Peyer's patch (tissue), 4 donors: ENCODE measurements around the gene DDX41. TPM values are rescaled to one million over a fixed set of nuclear protein-coding genes. Genes with fewer than 3 reads are reported as not detected.
A peak's percentile ranks its signal among the peaks of the same experiment; 100 is the strongest.

Source experiments
- DNase-seq, 3 donors: peaks; one replicate each; pipeline ENCODE4 v3.0.0-alpha.2; 2017 to 2019
- H3K27ac ChIP-seq, 4 donors: fragments of 200-600 bp; sonication (generic); one replicate each; pipeline ENCODE4 v1.5.1; 2016 to 2019
- H3K27me3 ChIP-seq, 2 donors: fragments of 200-600 bp; sonication (generic); one replicate each; pipeline ENCODE4 v1.5.1; 2019
- H3K36me3 ChIP-seq, 3 donors: fragments of 200-600 bp; sonication (generic); one replicate each; pipeline ENCODE4 v1.5.1; 2016 to 2019
- H3K4me1 ChIP-seq, 4 donors: fragments of 200-600 bp; sonication (generic); one replicate each; pipeline ENCODE4 v1.5.1; 2016 to 2019
- H3K4me3 ChIP-seq, 4 donors: fragments of 200-600 bp; sonication (generic); 1 replicate in 3 of 4; 2 replicates in 1 of 4; pipeline ENCODE4 v1.5.1; 2016 to 2019; ENCODE audit warnings: mild to moderate bottlenecking in 1 of 4
- H3K9me3 ChIP-seq, 4 donors: fragments of 200-600 bp; sonication (generic); one replicate each; pipeline ENCODE4 v1.5.1; 2016 to 2019; ENCODE audit warnings: mild to moderate bottlenecking in 1 of 4
- POLR2A ChIP-seq, 2 donors: fragments of 450-650 bp; IDR thresholded peaks; one replicate each; pipeline ENCODE4 v1.5.1; 2017; ENCODE audit warnings: antibody characterized with exemption in 2 of 2, mild to moderate bottlenecking in 2 of 2, moderate library complexity in 2 of 2
- total RNA-seq, 4 donors: library from RNA; depleted of rRNA; stranded (reverse); fragments of >200 nt; gene quantifications; one replicate each; pipeline ENCODE4 v1.1.0, GENCODE V29; 2016
- TF ChIP-seq, protein P1 (sequence below), 6 experiments: fragments of 450-650 bp in 4 of 6; fragments of 200-600 bp in 2 of 6; sonication (generic) in 1 of 6; IDR thresholded peaks; one replicate each; pipeline ENCODE4 v1.5.1; 2017 to 2019; ENCODE audit warnings: antibody characterized with exemption in 6 of 6, mild to moderate bottlenecking in 3 of 6, moderate library complexity in 1 of 6

DDX41 gene
- total RNA-seq, 4 donors from 2014 or later, result 103 to 168 (median 118) TPM

DNA sequence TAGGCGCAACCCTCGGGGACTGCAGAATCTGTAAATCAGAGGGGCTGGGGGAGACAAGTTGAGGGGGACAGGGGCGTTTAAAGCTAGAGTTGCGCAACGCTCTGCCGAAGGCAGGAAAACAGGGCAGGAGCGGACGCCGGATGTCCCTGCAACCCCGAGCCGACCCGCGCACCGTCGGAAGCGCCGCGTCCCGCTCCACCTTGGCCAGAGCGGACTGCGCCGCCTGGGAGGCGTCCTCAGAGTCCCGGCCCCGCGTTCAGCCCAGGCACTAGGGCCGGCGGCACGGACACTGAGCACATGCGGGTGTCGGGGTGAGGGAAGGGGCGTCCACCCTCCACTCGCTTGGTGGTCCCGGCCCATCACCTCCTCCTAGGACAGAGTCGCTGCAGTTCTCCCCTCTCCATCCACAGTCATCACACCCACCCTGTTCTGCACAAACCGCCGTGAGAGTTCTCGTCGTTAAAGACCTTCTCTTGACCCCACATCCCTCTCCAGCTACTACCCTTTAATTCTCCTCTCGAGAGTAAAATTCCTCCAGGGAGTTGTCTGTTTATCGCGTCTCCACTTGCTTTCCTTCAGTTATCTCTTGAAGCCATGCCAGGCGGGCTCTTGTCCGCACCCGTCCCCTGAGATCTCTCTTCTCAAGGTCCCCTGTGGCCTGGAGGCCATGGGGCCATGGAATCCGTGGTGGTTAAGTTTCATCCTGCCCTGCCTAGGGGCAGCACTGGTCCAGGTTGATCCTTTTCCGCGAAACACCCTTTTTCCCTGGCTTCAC lies 18.6 kb downstream of the DDX41 start:
- Histone ChIP-seq H3K9me3 (no peaks in the 10 kb centered on the region), H3K4me3 (peak overlapping the region; percentile 49 to 81 (median 69)), H3K36me3 (no peaks in the 10 kb centered on the region), H3K27ac (peak overlapping the region in 3 of 4 donors; percentile 87 to 91 (median 90)), H3K4me1 (peaks cover 7 to 44% (median 30%) of the 10 kb centered on the region in 4 donors), H3K27me3 (no peaks in the 10 kb centered on the region)
- TF ChIP-seq POLR2A (IDR thresholded peaks at IDR 0.05), result no peak
- TF ChIP-seq, protein P1, sequence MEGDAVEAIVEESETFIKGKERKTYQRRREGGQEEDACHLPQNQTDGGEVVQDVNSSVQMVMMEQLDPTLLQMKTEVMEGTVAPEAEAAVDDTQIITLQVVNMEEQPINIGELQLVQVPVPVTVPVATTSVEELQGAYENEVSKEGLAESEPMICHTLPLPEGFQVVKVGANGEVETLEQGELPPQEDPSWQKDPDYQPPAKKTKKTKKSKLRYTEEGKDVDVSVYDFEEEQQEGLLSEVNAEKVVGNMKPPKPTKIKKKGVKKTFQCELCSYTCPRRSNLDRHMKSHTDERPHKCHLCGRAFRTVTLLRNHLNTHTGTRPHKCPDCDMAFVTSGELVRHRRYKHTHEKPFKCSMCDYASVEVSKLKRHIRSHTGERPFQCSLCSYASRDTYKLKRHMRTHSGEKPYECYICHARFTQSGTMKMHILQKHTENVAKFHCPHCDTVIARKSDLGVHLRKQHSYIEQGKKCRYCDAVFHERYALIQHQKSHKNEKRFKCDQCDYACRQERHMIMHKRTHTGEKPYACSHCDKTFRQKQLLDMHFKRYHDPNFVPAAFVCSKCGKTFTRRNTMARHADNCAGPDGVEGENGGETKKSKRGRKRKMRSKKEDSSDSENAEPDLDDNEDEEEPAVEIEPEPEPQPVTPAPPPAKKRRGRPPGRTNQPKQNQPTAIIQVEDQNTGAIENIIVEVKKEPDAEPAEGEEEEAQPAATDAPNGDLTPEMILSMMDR (IDR thresholded peaks at IDR 0.05), result no peak
- DNase-seq, result peak in 1 of 3 donors; percentile 68

DNA sequence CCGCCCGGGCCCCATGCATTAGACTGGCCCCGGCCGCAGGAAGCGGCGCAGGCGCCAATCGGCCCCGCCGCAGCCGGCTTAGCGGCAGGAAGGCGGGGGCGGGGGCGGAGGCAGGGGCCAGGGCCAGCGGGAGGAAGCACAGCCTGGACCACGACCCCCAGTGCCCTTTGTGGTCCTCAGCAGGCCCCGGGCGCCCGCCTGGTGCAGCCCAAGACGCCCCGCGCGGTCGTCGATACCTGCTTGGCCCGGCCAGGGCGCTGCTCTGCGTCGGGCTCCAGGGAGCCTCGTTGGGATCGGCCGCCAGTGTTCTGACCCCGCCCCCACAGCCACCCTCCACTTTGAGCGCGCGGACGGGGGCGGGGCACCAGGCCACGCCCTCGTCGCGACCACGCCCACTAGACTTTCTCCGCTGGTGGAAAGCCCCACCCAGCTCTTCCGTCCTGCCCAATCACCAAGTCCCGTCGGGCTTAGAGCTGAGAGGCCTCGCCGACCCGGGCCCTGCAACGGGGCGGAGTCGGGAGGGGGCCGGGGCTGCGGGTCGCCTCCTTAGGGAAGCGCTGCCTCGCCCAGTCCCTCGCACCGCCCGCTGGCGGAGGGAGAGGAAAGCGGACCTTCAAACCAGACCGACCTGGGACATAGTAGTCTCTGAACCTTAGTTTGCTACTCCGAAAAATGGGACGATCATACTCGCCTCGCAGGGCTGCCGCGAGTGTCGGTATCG lies 19.3 kb downstream of the DDX41 start, which contains the start of gene PDLIM7:
PDLIM7 (minus strand) TSS at position 313 of the 721 bp plus-strand sequence. CDS start 1,092 bp downstream, outside the sequence.
- TF ChIP-seq POLR2A (IDR thresholded peaks at IDR 0.05), result peak; percentile 81 to 94
- TF ChIP-seq, protein P1 (IDR thresholded peaks at IDR 0.05), result peak in 2 of 6 experiments; percentile 19
- Histone ChIP-seq H3K4me3 (peak within 1 kb of the TSS; percentile 49 to 81 (median 69)), H3K9me3 (no peaks in the 10 kb centered on the region), H3K4me1 (peaks cover 7 to 48% (median 28%) of the 10 kb centered on the region in 4 donors), H3K27me3 (no peaks in the 10 kb centered on the region), H3K27ac (peak within 1 kb of the TSS; percentile 80 to 91 (median 88)), H3K36me3 (no peaks in the 10 kb centered on the region)
- DNase-seq, result peak; percentile 96 to 98 (median 97)

DNA sequence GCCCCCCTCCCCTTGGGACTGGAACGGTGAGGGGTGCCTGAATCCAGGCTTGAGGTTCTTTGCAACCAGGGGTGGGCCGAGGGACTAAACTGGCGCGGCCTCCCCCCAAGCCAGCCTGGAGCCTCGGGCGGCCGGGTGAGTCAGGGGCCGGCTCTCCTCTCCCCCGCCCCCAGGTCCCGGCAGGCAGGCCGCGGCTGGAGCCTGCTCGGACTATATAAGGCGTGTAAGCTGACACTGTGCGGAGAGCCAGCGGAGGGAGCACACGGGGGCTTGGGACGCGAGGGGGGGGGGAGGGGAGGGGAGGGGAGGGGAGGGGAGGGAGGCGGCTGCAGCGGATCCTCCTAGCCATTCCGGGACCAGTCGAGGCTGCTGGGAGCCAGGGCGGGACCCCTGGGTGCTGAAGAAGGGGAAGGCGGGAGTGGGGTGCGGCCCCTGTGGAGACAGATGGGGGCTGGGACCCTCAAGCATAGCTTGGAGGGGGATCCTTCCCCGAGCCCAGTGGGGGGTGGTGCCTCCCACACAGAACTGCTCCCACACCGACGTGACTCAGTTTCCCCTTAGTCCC lies 20.0 kb downstream of the DDX41 start:
- Histone ChIP-seq H3K9me3 (no peaks in the 10 kb centered on the region), H3K27ac (peak overlapping the region; percentile 80 to 91 (median 88)), H3K4me1 (peaks cover 7 to 50% (median 27%) of the 10 kb centered on the region in 4 donors), H3K4me3 (peak overlapping the region; percentile 49 to 81 (median 69)), H3K36me3 (peaks cover 0 to 3% (median 0%) of the 10 kb centered on the region in 3 donors), H3K27me3 (no peaks in the 10 kb centered on the region)
- TF ChIP-seq, protein P1 (IDR thresholded peaks at IDR 0.05), result no peak
- no peak for TF ChIP-seq POLR2A (IDR thresholded peaks at IDR 0.05)
- DNase-seq, result peak in 1 of 3 donors; percentile 60

DNA sequence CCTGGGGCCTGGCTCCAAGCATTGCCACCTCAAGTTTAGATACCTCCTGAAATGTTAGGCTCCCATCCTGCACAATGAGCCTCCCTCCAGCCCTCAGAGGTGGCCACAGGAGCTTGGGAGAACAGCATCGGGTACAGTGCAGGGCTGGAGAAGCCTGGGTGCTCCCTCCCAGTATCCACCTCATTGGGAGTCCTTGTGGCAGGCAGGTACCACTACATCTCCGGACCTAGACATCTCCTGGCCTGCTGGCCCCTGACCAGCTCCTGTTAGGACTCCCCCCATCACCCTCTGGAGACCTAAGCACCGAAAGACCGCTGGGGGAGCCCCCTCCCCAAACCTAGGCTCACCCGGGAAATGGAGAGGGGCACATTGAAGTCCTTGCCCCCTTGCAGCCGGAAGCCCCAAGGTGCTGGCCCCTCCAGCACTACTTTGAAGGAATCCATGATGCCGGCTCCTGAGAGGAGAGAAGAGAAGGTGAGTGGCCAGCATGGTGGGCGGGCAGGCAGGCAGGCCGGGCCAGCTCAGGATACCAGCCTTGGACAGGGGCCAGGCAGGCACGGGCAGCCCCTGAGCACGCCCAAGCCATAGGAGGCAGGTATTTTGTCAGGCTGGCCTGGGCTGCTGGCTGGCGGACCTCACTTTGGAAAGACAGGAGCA lies 20.6 kb downstream of the DDX41 start:
- Histone ChIP-seq H3K4me1 (peaks cover 7 to 57% (median 27%) of the 10 kb centered on the region in 4 donors), H3K27ac (peak overlapping the region; percentile 80 to 91 (median 88)), H3K27me3 (no peaks in the 10 kb centered on the region), H3K4me3 (peak overlapping the region; percentile 49 to 81 (median 69)), H3K9me3 (no peaks in the 10 kb centered on the region), H3K36me3 (peaks cover 0 to 9% (median 0%) of the 10 kb centered on the region in 3 donors)
- no peak for TF ChIP-seq POLR2A (IDR thresholded peaks at IDR 0.05)
- TF ChIP-seq, protein P1 (IDR thresholded peaks at IDR 0.05), result peak in 2 of 6 experiments; percentile 14 to 17
- no peak for DNase-seq
